GM21786 (cell line): ENCODE results near the gene TNFSF13.

ENCODE experiments used
- ATAC-seq: cut with Tn5 transposase; IDR thresholded peaks from one replicate; pipeline ENCODE4 v1.9.1; 2021; ENCODE audit not compliant: unreplicated experiment

Gene TNFSF13

GRCh38 chr17:7573324-7574080 lies 15.0 kb downstream of the TNFSF13 start:
- no peak for ATAC-seq

- no peak for ATAC-seq
These were observed 15.8 kb downstream of the TNFSF13 start for GRCh38 chr17:7574176-7574953.

GRCh38 chr17:7575481-7575883 lies 16.9 kb downstream of the TNFSF13 start:
- no peak for ATAC-seq

GRCh38 chr17:7575959-7576358 lies 17.4 kb downstream of the TNFSF13 start:
- no peak for ATAC-seq

- ATAC-seq, result no peak
These were observed 17.9 kb downstream of the TNFSF13 start for GRCh38 chr17:7576432-7576937.

- ATAC-seq, result no peak
These were observed 19.0 kb downstream of the TNFSF13 start for GRCh38 chr17:7577327-7578199.

- peak; percentile 43 for ATAC-seq
These were observed 20.7 kb downstream of the TNFSF13 start, which contains the start of gene CD68 for GRCh38 chr17:7579001-7579833. Gene CD68 (plus strand): TSS chr17:7579638. CDS start chr17:7579678, 40 bp downstream.

- no peak for ATAC-seq
These were observed 21.5 kb downstream of the TNFSF13 start for GRCh38 chr17:7579834-7580603.

- no peak for ATAC-seq
These were observed 22.3 kb downstream of the TNFSF13 start for GRCh38 chr17:7580604-7581575.

- ATAC-seq, result no peak
These were observed 24.1 kb downstream of the TNFSF13 start for GRCh38 chr17:7582396-7583252.

GRCh38 chr17:7583253-7584109 lies 24.9 kb downstream of the TNFSF13 start, which contains the start of gene MPDU1:
Gene MPDU1 (plus strand): TSS chr17:7583852. CDS start chr17:7583863, 11 bp downstream.
- ATAC-seq, result peak; percentile 51

- no peak for ATAC-seq
These were observed 28.3 kb downstream of the TNFSF13 start for GRCh38 chr17:7586673-7587419.

- no peak for ATAC-seq
These were observed 29.0 kb downstream of the TNFSF13 start for GRCh38 chr17:7587420-7588151.

- no peak for ATAC-seq
These were observed 30.1 kb downstream of the TNFSF13 start for GRCh38 chr17:7588553-7589203.
